GDM1 (cell line): ENCODE data around the gene SHCBP1L.

Experiments
- DNase-seq: peaks from one replicate; lab custom pipeline; 2025; lab: John Stamatoyannopoulos, UW

SHCBP1L gene

DNA sequence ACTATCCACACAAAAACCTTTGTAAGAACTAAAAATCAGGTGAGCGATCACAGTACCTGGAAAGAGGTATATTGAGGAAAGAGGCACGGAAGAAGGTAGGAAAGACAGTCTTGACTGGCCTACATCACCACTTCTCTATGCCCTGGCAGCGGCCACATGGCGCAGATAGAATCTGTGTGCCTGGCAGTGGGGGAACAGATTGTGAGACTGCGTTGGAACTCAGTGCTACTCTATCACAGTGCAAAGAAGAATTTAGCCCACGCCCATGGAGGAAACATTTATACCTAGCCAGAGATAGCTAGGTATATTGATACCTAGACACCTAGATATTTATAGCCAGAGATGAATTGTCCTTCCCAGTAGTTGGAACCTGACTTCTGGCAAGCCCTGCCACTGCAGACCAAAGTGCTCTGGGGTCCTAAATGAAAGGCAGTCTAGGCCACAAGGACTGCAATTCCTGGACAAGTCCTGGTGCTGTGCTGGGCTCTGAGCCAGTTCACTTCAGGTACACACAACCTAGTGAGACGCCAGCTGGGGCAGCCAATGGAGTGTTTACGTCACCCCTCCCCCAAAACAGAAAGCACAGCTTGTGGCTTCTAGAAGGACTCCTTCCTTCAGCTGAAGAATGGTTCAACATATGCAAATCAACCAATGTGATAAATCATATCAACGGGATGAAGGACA lies 61.9 kb downstream of the SHCBP1L start:
- no peak for DNase-seq

DNA sequence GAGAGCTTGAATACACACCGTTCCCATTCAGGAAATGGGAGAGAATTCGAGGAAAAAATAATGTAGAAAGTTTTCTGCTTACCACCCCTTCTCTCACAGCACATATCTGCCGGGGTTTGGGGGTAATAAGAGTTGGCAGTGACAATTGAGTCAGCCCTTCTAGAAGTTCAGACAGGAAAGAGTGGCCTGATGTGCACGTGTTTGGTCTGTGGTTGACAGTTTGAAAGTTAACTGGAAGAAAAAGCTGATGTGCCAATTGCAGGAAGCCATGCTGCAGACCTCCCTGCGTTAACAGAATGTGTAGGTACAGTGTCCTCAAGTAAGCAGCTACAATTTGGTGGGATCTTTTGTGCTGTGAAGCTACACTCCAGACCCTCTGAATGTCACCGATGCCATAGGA lies 63.0 kb downstream of the SHCBP1L start:
- DNase-seq: peak; percentile 17

DNA sequence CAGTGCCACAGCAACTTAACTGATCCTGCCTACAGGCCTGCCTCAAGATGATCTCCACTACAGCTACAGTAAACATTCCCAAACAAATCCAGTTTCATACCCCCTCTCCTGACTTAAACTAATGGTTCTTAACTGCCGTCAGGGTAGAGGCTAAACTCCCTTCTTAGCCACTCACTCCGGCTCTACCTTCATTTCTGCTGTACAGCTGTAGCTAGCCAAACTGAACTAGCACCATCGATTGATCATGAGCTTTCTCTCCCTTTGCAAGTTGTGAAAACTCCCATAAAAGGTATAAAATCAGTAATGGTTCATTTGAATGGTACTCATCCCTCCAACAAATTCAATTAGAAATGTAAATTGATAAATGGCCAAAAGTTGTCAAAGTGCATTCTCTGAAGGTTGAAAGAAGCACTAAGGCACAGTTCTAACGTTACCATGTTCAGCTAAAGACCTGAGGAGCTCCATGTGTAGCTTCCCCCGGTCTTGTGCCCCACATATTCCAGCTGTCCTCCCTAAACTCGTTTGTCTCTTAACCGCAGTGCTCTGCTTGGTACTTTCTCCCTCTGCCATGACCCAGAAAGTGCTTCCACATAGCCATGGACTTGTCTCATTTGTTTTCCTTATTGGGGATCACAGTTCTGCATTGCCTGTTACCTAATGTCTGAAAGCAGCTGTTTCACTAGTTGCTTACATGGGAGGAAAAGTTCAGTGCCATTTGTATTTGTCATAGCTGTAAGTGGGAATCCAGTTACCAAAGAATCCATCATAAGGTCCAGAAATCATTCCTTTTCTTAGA lies 64.0 kb downstream of the SHCBP1L start:
- DNase-seq: no peak

GRCh38 chr1:182886985-182887384 lies 66.0 kb downstream of the SHCBP1L start:
- DNase-seq: no peak

DNA sequence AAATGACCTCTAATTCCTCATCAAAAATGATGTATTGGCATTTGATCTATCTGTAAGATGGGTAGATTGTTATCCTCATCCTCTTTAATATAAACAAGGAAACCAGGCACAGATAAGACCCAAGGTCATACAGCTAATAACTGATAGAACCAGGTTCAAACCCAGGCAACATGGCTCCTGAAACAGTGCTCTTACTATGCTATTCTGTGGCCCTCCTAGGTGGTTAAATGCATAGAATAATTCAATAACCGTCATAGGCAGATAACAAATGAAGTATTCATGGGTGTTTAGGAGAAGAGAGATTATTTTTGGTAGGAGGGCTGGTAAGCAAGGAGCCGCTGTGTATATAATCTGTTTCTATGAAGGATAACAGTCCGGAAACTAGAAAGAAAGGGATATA lies 67.4 kb downstream of the SHCBP1L start:
- no peak for DNase-seq

DNA sequence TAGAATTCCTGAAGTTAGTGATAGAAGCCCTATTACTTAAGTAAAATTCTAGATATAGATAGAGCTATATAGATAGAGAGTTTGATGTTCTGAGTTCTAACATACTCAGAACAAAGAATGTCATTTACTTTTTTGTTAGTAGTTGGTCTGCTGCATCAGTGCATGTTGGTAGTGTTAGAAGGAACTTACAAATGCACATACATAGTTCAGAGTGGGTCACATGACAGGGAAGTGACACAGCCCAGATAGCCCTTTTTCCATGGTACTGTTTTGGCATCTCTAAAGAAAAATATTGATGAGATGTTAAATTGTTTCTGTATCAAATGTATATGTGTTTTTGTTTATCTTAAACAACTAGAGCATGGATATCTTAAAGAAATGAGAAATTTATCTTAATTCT lies 68.1 kb downstream of the SHCBP1L start:
- no peak for DNase-seq

DNA sequence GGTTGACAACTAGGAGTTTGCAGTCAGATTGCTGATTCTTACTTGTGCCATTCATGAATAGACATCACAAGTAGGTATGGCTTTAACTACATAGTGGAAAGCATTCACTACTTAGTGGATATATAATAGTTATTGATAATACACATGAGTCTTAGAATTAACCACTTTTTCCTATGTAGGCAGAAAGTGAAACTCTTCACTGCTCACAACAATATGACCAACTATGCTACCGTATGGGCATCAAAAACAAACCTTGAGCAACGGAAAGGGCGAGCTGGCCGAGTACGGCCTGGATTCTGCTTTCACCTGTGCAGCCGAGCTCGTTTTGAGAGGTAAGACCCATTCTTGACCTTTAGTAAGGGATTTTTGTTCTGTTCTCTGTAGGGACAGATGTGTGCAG lies 75.1 kb downstream of the SHCBP1L start:
- DNase-seq: no peak

GRCh38 chr1:182877331-182877730 lies 75.6 kb downstream of the SHCBP1L start:
- DNase-seq: no peak

DNA sequence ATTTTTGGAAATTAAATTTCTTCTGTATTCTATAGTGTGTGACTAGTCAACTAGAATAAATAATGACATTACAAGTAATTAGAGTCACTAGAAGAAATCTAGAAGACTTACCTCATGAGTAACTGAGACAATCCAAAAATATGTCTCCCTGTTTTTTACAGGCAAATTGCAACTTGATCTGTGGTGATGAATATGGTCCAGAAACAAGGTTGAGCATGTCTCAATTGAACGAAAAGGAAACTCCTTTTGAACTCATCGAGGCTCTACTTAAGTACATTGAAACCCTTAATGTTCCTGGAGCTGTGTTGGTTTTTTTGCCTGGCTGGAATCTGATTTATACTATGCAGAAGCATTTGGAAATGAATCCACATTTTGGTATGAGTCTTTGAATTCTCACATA lies 77.1 kb downstream of the SHCBP1L start:
- no peak for DNase-seq

DNA sequence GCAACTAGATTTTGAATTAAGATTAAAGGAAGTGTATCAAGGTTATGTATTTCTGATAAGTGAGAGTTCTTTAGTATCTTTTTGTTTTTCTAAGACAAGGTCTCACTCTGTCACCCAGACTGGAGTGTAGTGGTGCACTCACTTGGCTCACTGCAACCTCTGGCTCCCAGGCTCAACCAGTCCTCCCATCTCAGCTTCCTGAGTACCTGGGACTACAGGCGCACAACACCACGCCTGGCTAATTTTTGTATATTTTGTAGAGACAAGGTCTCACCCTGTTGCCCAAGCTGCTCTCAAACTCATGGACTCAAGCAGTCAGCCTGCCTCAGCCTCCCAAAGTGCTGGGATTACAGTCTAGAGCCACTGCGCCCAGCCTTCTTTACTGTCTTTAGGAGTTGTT lies 80.1 kb downstream of the SHCBP1L start:
- no peak for DNase-seq

GRCh38 chr1:182869241-182869666 lies 83.7 kb downstream of the SHCBP1L start:
- DNase-seq: no peak

DNA sequence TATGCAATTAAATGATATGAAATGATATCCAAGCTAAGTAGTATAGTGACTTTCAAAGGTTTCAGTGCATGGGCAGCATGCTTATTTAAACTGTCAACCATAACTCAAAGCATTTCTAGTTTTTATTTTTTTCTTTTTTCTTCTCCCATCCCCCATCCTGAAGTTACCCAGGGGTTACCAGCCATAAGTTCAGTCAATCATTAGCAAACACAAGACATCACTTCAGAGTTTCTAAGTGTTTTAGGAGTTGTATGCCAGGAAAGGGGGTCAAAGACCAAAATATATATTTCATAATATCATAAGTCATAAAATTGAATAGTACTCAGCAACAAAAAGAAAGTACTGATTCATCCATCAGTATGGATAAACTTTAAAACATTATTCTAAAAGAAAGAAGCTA lies 85.1 kb downstream of the SHCBP1L start:
- no peak for DNase-seq

GRCh38 chr1:182863940-182864339 lies 89.0 kb downstream of the SHCBP1L start:
- DNase-seq: no peak

DNA sequence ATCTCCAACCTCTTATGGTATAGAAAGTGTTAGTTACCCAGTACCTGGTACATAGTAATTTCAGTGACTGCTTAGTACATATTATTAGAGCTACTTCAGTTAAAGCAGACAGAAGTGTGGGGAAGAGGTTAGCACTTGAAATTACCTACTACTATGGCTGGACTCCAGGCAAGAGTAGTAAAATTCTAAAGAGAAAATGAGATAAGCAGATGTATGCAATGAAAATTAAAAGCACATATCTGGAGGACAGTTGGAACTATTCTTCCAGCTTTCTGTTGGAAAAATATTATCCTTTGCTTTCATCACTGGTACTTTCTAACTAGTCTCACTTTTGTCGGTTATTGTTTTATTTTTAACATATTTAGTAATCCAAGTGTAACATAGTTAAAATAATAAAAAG lies 90.1 kb downstream of the SHCBP1L start:
- DNase-seq: no peak

DNA sequence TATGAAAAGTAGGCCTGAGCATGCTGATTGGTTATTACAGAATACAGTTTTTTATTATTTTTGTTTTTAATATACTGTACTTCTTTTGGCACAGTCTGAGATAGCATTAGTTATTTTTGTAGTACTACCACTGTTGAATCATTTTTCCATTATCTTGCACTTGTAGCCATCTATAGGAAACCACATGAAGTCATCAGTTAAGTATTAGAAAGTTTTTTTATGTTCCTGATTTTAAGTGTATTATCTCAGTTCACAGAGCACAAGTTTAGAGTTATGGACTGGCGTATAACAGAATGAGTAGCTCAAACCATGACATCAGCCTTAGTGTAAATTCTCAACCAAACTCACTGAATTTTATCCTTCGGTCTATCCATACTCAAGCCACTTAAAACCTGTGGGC lies 91.0 kb downstream of the SHCBP1L start:
- DNase-seq: no peak

- no peak for DNase-seq
Observed at GRCh38 chr1:182860658-182861057, 92.3 kb downstream of the SHCBP1L start.

DNA sequence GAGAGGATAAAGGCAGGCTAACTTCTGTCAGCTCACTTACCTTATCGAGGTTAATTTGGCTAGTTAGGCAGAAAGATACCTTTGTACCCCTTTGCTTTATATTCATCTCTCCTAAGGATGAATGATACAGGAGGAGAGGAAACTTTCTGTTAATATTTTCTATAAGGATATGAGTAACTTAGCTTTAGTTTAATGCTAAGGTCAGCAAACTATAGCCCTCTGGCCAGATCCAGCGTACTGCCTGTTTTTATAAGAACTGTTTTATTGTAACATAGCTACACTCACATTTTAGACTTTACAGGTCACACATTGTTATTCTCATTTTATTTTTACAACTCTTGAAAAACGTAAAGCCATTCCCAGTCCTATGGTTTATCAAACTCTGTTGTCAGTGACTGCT lies 95.8 kb downstream of the SHCBP1L start:
- DNase-seq: no peak

DNA sequence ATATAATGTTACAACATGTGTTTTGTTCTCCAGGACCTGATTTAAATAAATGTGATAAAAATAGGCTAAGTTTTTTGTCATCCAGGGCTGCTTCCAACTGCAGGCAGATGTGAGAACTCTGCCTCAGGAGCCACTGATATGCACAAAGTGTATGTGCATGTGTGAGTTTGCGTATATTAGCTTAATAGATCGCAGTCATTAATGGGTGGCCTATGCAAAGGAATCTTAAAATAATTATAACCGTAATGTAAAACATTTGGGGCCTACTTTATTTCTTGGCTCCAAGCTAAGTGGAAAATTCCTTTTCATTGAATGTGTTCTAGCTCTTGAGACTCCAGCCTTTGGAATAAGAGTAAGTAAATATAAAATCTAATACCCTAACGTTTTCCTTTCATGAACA lies 97.1 kb downstream of the SHCBP1L start:
- DNase-seq: no peak

GRCh38 chr1:182851825-182852224 lies 101.1 kb downstream of the SHCBP1L start:
- no peak for DNase-seq

DNA sequence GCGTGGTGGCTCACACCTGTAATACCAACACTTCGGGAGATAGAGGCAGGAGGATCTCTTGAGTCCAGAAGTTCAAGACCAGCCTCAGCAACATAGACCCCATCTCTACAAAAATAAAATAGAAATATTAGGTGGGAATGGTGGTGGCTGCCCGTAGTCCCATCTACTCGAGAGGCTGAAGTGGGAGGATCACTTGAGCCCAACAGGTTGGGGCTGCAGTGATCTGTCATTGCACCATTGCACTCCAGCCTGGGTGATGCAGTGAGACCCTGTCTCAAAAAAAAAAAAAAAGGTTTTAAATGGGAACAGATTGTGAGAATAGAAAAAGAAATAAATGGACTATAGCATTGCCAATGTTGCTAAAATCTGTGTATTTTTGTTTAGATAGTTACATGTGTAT lies 102.6 kb downstream of the SHCBP1L start:
- DNase-seq: no peak
